ENCODE data around the gene MEAF6.
"Not testable (repeated sequence)": the region's sequence is repeated elsewhere in the genome, so short reads cannot be mapped to it uniquely, and the experiment has no call there.

DNA sequence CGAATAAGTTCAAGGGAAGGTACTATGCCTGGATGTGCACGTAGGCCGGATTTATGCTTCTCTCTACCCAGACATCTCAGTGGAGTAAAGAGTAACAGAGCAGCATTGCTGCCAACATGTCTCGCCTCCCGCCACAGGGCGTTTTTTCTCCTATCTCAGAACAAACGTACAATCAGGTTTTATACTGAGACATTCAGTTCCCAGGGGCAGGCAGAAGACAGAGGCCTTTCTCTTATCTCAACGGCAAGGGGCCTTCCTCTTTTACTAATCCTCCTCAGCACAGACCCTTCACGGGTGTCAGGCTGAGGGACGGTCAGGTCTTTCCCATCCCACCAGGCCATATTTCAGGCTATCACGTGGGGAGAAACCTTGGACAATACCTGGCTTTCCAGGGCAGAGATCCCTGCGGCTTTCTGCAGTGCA lies 45.4 kb upstream of the MEAF6 start:
- TF ChIP-seq, protein P1, sequence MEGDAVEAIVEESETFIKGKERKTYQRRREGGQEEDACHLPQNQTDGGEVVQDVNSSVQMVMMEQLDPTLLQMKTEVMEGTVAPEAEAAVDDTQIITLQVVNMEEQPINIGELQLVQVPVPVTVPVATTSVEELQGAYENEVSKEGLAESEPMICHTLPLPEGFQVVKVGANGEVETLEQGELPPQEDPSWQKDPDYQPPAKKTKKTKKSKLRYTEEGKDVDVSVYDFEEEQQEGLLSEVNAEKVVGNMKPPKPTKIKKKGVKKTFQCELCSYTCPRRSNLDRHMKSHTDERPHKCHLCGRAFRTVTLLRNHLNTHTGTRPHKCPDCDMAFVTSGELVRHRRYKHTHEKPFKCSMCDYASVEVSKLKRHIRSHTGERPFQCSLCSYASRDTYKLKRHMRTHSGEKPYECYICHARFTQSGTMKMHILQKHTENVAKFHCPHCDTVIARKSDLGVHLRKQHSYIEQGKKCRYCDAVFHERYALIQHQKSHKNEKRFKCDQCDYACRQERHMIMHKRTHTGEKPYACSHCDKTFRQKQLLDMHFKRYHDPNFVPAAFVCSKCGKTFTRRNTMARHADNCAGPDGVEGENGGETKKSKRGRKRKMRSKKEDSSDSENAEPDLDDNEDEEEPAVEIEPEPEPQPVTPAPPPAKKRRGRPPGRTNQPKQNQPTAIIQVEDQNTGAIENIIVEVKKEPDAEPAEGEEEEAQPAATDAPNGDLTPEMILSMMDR (IDR thresholded peaks at IDR 0.05): not testable (repeated sequence)
- not testable (repeated sequence) for TF ChIP-seq POLR2AphosphoS5 (IDR thresholded peaks at IDR 0.05)
